CD4-positive, alpha-beta memory T cell (primary cell): ENCODE results near the gene ZBTB46. TPM values are rescaled to one million over a fixed set of nuclear protein-coding genes. Genes with fewer than 3 reads are reported as not detected.
A peak's percentile ranks its signal among the peaks of the same experiment; 100 is the strongest.
"Not testable (repeated sequence)": the region's sequence is repeated elsewhere in the genome, so short reads cannot be mapped to it uniquely, and the experiment has no call there.

Experiments used
- CTCF ChIA-PET: fragments of 350-600 bp; sonication (Branson Sonifier 250); formaldehyde crosslinking; loops from one replicate; lab custom pipeline; 2021; ENCODE audit warnings: inconsistent platforms; ENCODE audit not compliant: partially characterized antibody; lab: Charles Lee
- POLR2A ChIA-PET: fragments of 350-600 bp; sonication (Branson Sonifier 250); formaldehyde crosslinking; loops from one replicate; lab custom pipeline; 2021; ENCODE audit not compliant: partially characterized antibody; lab: Charles Lee
- DNase-seq, 5 donors: peaks; one replicate each; pipeline versions ENCODE4 v3.0.0 to v3.0.0-alpha.2; 2020 to 2022; ENCODE audit warnings: mixed read lengths in 1 of 5
- H3K27ac ChIP-seq: one replicate; pipeline ENCODE4 v1.7.0; 2013; ENCODE audit warnings: low read depth, low read length
- H3K27me3 ChIP-seq: 2 replicates; pipeline ENCODE4 v1.7.0; 2013; ENCODE audit warnings: mild to moderate bottlenecking, low read length, moderate library complexity; ENCODE audit not compliant: insufficient read depth
- H3K36me3 ChIP-seq: 2 replicates; pipeline ENCODE4 v1.7.0; 2013; ENCODE audit warnings: mild to moderate bottlenecking, low read length, moderate library complexity; ENCODE audit not compliant: insufficient read depth
- H3K4me1 ChIP-seq: 2 replicates; pipeline ENCODE4 v1.7.0; 2013; ENCODE audit warnings: mild to moderate bottlenecking, low read length, moderate library complexity; ENCODE audit not compliant: insufficient read depth
- H3K4me3 ChIP-seq, 2 donors: one replicate each; pipeline ENCODE4 v1.7.0; 2013; ENCODE audit warnings: low read length in 2 of 2, mild to moderate bottlenecking in 1 of 2
- H3K9me3 ChIP-seq, 2 donors: one replicate each; pipeline ENCODE4 v1.7.0; 2013; ENCODE audit warnings: low read length in 2 of 2, control low read depth in 1 of 2; ENCODE audit not compliant: control insufficient read depth in 1 of 2
- H3K27ac Mint-ChIP-seq, 7 donors: one replicate each; pipeline ENCODE4 v1.8.0; 2020 to 2021; ENCODE audit warnings: mixed read lengths in 7 of 7, mild to moderate bottlenecking in 6 of 7, inconsistent platforms in 3 of 7, moderate library complexity in 3 of 7
- H3K27me3 Mint-ChIP-seq, 2 donors: one replicate each; pipeline ENCODE4 v1.8.0; 2020 to 2021; ENCODE audit warnings: mixed read lengths in 2 of 2
- H3K36me3 Mint-ChIP-seq, 2 donors: one replicate each; pipeline ENCODE4 v1.8.0; 2020 to 2021; ENCODE audit warnings: mixed read lengths in 2 of 2, inconsistent platforms in 1 of 2, mild to moderate bottlenecking in 1 of 2
- H3K4me1 Mint-ChIP-seq, 4 donors: one replicate each; pipeline ENCODE4 v1.8.0; 2020 to 2021; ENCODE audit warnings: mixed read lengths in 4 of 4, mild to moderate bottlenecking in 1 of 4
- H3K4me3 Mint-ChIP-seq, 8 donors: one replicate each; pipeline ENCODE4 v1.8.0; 2020 to 2021; ENCODE audit warnings: mixed read lengths in 8 of 8, mild to moderate bottlenecking in 7 of 8, moderate library complexity in 6 of 8, inconsistent platforms in 3 of 8
- H3K9me3 Mint-ChIP-seq, 8 donors: one replicate each; pipeline ENCODE4 v1.8.0; 2020 to 2021; ENCODE audit warnings: mixed read lengths in 8 of 8, mild to moderate bottlenecking in 5 of 8, inconsistent platforms in 3 of 8, moderate library complexity in 1 of 8
- intact Hi-C: fragments of 100-400 bp; cut with micrococcal nuclease; formaldehyde crosslinking; loops from one replicate; pipeline ENCODE4 v1.15.1; 2023
- polyA plus RNA-seq, 2 donors: library from polyadenylated mRNA; unstranded; fragments of 300-500 nt; fragmentation: Illumina TruSeq; gene quantifications; one replicate each; pipeline ENCODE4 v1.2.3, GENCODE V29; 2021
- total RNA-seq, 2 experiments: library from RNA; stranded (reverse); gene quantifications; one replicate each; pipeline ENCODE4 v1.2.3, GENCODE V29; 2021

ZBTB46 gene
- total and polyA plus RNA-seq, 4 experiments from 2014 or later: 0.09 to 0.87 (median 0.28) TPM; not detected in 1

DNA sequence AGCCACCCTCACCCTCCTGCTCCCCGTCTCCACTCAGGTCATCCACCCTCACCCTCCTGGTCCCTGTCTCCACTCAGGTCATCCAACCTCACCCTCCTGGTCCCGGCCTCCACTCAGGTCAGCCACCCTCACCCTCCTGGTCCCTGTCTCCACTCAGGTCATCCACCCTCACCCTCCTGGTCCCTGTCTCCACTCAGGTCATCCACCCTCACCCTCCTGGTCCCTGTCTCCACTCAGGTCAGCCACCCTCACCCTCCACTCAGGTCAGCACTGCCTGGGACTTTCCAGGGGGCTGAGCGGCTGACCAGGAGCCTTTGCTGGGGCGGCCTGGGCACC is 22.6 kb upstream of the ZBTB46 start:
- DNase-seq, H3K27ac Mint-ChIP-seq, H3K4me3 Mint-ChIP-seq, H3K9me3 Mint-ChIP-seq, H3K27me3 ChIP-seq, H3K36me3 Mint-ChIP-seq, H3K36me3 ChIP-seq, intact Hi-C loops, H3K4me3 ChIP-seq, H3K9me3 ChIP-seq, H3K27ac ChIP-seq, CTCF ChIA-PET: not testable (repeated sequence)
- H3K4me1 ChIP-seq: peaks cover 22% of the 10 kb centered on the region
- H3K4me1 Mint-ChIP-seq: peaks cover 8 to 24% (median 18%) of the 10 kb centered on the region in 4 donors
- H3K27me3 Mint-ChIP-seq: peaks cover 12 to 13% of the 10 kb centered on the region in 2 donors
- POLR2A ChIA-PET: interaction anchor here (2.4 kb wide), 1 partner anchor 11 kb away, joined by 16 read pairs; the partner anchor contains the start of gene TPD52L2

- POLR2A ChIA-PET, H3K36me3 Mint-ChIP-seq, H3K27ac ChIP-seq, H3K27ac Mint-ChIP-seq, H3K9me3 Mint-ChIP-seq, DNase-seq, intact Hi-C loops, H3K4me3 ChIP-seq, H3K4me3 Mint-ChIP-seq, H3K9me3 ChIP-seq, H3K36me3 ChIP-seq, H3K4me1 Mint-ChIP-seq: not testable (repeated sequence)
- peaks cover 12% of the 10 kb centered on the region for H3K27me3 ChIP-seq
- H3K27me3 Mint-ChIP-seq: peaks cover 12 to 13% of the 10 kb centered on the region in 2 donors
- CTCF ChIA-PET: interaction anchor here (0.6 kb wide), 1 partner anchor 246 kb away, joined by 3 read pairs; no protein-coding TSS in a partner anchor
- H3K4me1 ChIP-seq: peaks cover 21% of the 10 kb centered on the region
Measured at GRCh38 chr20:63851548-63851943, 20.5 kb upstream of the ZBTB46 start.

- CTCF ChIA-PET: no interaction called here
Measured at GRCh38 chr20:63850689-63851547, 19.9 kb upstream of the ZBTB46 start.

GRCh38 chr20:63848003-63848911 is 17.2 kb upstream of the ZBTB46 start:
- DNase-seq: no peak
- H3K4me3 Mint-ChIP-seq: no peak overlapping the region

More at GRCh38 chr20:63850689-63851547, 19.9 kb upstream of the ZBTB46 start:
- Mint-ChIP-seq H3K36me3 (no peaks in the 10 kb centered on the region), H3K9me3 (no peaks in the 10 kb centered on the region), H3K4me1 (peaks cover 0 to 5% (median 3%) of the 10 kb centered on the region in 4 donors), H3K27me3 (peaks cover 14 to 15% of the 10 kb centered on the region in 2 donors), H3K4me3 (no peak overlapping the region), H3K27ac (peak overlapping the region in 2 of 7 donors; percentile 33 to 79)
- intact Hi-C loops: no loop called here
- H3K4me3 ChIP-seq: no peak overlapping the region
- no peaks in the 10 kb centered on the region for H3K36me3 ChIP-seq
- DNase-seq: no peak
- POLR2A ChIA-PET: no interaction called here
- H3K9me3 ChIP-seq: no peaks in the 10 kb centered on the region
- peaks cover 22% of the 10 kb centered on the region for H3K4me1 ChIP-seq
- H3K27me3 ChIP-seq: peaks cover 14% of the 10 kb centered on the region
- no peak overlapping the region for H3K27ac ChIP-seq

DNA sequence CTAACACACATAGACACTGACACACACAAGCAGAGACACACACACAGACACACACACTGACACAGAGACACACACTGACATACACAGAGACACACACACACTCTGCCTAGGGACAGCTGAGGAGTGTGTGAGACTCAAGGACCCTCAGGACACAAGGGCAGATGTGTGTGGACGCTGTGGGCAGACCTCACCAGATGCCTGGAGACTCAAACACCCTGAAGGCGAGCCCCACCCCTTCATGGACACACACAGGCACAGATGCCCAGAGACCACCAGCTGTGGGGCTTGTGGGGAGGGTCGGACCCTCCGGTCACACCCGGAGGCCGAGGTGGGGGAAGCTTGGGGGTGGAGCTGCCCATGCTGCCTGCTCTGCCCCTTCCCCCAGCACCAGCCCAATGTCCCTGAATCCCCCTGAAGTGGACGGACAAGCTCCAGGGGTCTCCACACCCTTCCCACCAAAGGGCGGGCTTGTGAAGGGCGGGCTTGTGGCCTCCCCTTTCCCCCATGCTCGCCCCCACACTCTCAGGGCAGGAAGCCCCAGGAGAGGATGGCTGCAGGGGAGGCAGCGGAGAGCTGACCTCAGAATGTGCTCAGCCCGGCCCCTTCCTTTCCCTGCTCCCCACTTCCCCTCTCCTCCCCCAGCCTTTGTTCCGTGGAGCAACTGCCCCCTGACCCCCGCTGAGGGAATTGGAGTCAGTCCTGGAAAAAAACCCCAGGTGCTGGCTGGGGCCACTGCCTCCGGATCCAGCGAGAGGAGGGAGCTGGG is 16.4 kb upstream of the ZBTB46 start:
- Mint-ChIP-seq H3K27ac (no peak overlapping the region), H3K36me3 (no peaks in the 10 kb centered on the region), H3K4me3 (no peak overlapping the region), H3K27me3 (peaks cover 25 to 26% of the 10 kb centered on the region in 2 donors), H3K9me3 (no peaks in the 10 kb centered on the region), H3K4me1 (peaks cover 8 to 20% (median 14%) of the 10 kb centered on the region in 4 donors)
- H3K9me3 ChIP-seq: no peaks in the 10 kb centered on the region
- no peak overlapping the region for H3K27ac ChIP-seq
- peaks cover 31% of the 10 kb centered on the region for H3K27me3 ChIP-seq
- CTCF ChIA-PET: no interaction called here
- H3K4me3 ChIP-seq: no peak overlapping the region
- intact Hi-C loops: no loop called here
- DNase-seq: no peak
- H3K4me1 ChIP-seq: peaks cover 33% of the 10 kb centered on the region
- H3K36me3 ChIP-seq: no peaks in the 10 kb centered on the region
- POLR2A ChIA-PET: interaction anchor here (1.3 kb wide), 1 partner anchor 18 kb away, joined by 3 read pairs; the partner anchor contains the start of gene TPD52L2

More at GRCh38 chr20:63848003-63848911, 17.2 kb upstream of the ZBTB46 start:
- Histone ChIP-seq H3K27me3 (peaks cover 27% of the 10 kb centered on the region), H3K4me1 (peaks cover 33% of the 10 kb centered on the region), H3K36me3 (no peaks in the 10 kb centered on the region), H3K9me3 (no peaks in the 10 kb centered on the region), H3K27ac (no peak overlapping the region), H3K4me3 (no peak overlapping the region)
- H3K27ac Mint-ChIP-seq: no peak overlapping the region
- no peaks in the 10 kb centered on the region for H3K36me3 Mint-ChIP-seq
- H3K9me3 Mint-ChIP-seq: no peaks in the 10 kb centered on the region
- H3K4me1 Mint-ChIP-seq: peaks cover 8 to 20% (median 13%) of the 10 kb centered on the region in 4 donors
- POLR2A ChIA-PET: interaction anchor here (1.3 kb wide), 1 partner anchor 17 kb away, joined by 3 read pairs; the partner anchor contains the start of gene TPD52L2
- CTCF ChIA-PET: no interaction called here
- intact Hi-C loops: no loop called here
- H3K27me3 Mint-ChIP-seq: peaks cover 23% of the 10 kb centered on the region in 2 donors

DNA sequence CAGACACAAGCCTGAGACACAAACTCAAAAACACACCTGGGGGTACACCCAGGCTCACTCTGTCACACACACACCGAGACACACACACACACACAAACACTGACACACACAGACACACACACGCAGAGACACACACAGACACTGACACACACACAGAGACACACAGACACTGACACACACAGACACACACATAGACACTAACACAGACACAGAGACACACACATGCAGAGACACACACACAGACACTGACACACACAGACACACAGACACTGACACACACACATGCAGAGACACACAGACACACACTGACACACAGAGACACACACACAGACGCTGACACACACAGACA is 15.8 kb upstream of the ZBTB46 start:
- Histone ChIP-seq H3K4me3 (no peak overlapping the region), H3K27ac (no peak overlapping the region), H3K4me1 (peaks cover 33% of the 10 kb centered on the region), H3K9me3 (no peaks in the 10 kb centered on the region), H3K27me3 (peaks cover 31% of the 10 kb centered on the region), H3K36me3 (no peaks in the 10 kb centered on the region)
- Mint-ChIP-seq H3K27me3 (peaks cover 26% of the 10 kb centered on the region in 2 donors), H3K4me3 (no peak overlapping the region), H3K36me3 (no peaks in the 10 kb centered on the region), H3K4me1 (peaks cover 8 to 25% (median 17%) of the 10 kb centered on the region in 4 donors), H3K27ac (no peak overlapping the region), H3K9me3 (no peaks in the 10 kb centered on the region)
- POLR2A ChIA-PET: no interaction called here
- CTCF ChIA-PET: no interaction called here
- intact Hi-C loops: no loop called here
- no peak for DNase-seq
